ENCODE measurements around the gene SHISA9.

DNA sequence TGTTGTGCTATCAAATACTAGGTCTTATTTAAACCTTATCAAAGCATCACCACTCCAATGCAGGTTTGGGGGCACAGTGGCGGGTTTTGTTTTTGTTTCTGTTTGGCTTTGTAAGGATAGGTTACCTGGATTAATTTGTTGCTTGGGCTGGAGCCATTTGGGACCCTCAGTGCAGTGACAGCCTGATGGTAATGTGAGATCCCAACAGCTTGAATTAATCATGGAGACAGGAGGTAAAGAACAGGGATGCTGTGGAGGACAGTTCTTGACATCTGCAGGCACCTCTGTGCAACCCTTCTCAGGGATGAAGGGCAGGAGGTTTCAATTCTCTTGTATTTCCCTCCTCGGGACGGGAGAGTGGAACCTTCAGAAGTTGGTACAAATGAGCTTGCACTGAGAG is 40.5 kb downstream of the SHISA9 start:
- TF ChIP-seq, protein P1, sequence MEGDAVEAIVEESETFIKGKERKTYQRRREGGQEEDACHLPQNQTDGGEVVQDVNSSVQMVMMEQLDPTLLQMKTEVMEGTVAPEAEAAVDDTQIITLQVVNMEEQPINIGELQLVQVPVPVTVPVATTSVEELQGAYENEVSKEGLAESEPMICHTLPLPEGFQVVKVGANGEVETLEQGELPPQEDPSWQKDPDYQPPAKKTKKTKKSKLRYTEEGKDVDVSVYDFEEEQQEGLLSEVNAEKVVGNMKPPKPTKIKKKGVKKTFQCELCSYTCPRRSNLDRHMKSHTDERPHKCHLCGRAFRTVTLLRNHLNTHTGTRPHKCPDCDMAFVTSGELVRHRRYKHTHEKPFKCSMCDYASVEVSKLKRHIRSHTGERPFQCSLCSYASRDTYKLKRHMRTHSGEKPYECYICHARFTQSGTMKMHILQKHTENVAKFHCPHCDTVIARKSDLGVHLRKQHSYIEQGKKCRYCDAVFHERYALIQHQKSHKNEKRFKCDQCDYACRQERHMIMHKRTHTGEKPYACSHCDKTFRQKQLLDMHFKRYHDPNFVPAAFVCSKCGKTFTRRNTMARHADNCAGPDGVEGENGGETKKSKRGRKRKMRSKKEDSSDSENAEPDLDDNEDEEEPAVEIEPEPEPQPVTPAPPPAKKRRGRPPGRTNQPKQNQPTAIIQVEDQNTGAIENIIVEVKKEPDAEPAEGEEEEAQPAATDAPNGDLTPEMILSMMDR (IDR thresholded peaks at IDR 0.05), result no peak
- no peak for TF ChIP-seq ZFX (IDR thresholded peaks at IDR 0.05; ENCODE audit: borderline replicate concordance)

All from 22Rv1 (cell line).